Stomach (tissue), 9 donors: ENCODE results near the gene SYTL5. TPM values are rescaled to one million over a fixed set of nuclear protein-coding genes. Genes with fewer than 3 reads are reported as not detected.

Source experiments
- DNase-seq, 2 donors: peaks; one replicate each; pipeline versions ENCODE4 v3.0.0 to v3.0.0-alpha.2; 2013 to 2019
- H3K27ac ChIP-seq, 5 donors: fragments of 200-600 bp in 4 of 5; sonication (generic) in 4 of 5; one replicate each; pipeline ENCODE4 v1.5.1; 2013 to 2019; ENCODE audit warnings: mild to moderate bottlenecking in 1 of 5, moderate library complexity in 1 of 5
- H3K27me3 ChIP-seq, 3 donors: fragments of 200-600 bp; sonication (generic); one replicate each; pipeline ENCODE4 v1.5.1; 2017 to 2019; ENCODE audit warnings: mixed run types in 1 of 3
- H3K36me3 ChIP-seq, 4 donors: fragments of 200-600 bp; sonication (generic); 1 replicate in 3 of 4; 2 replicates in 1 of 4; pipeline ENCODE4 v1.5.1; 2016 to 2019
- H3K4me1 ChIP-seq, 4 donors: fragments of 200-600 bp; sonication (generic); one replicate each; pipeline ENCODE4 v1.5.1; 2016 to 2019
- H3K4me3 ChIP-seq, 4 donors: fragments of 200-600 bp; sonication (generic) in 3 of 4; one replicate each; pipeline ENCODE4 v1.5.1; 2016 to 2019; ENCODE audit warnings: mild to moderate bottlenecking in 1 of 4
- H3K9me3 ChIP-seq, 4 donors: fragments of 200-600 bp; sonication (generic); one replicate each; pipeline ENCODE4 v1.5.1; 2016 to 2019
- EP300 ChIP-seq: sonication (generic); formaldehyde crosslinking; IDR thresholded peaks from one replicate; pipeline ENCODE4 v1.6.1; 2017; ENCODE audit warnings: antibody characterized with exemption
- POLR2A ChIP-seq, 4 donors: fragments of 450-650 bp; IDR thresholded peaks; one replicate each; pipeline ENCODE4 v1.6.1; 2016; ENCODE audit warnings: antibody characterized with exemption in 4 of 4, control low read depth in 2 of 4, mild to moderate bottlenecking in 1 of 4, moderate library complexity in 1 of 4
- POLR2AphosphoS5 ChIP-seq, 3 donors: sonication (generic); formaldehyde crosslinking; IDR thresholded peaks; one replicate each; pipeline ENCODE4 v1.6.1; 2016; ENCODE audit warnings: antibody characterized with exemption in 3 of 3
- WGBS, 5 donors: extraction: QIAGEN DNeasy Blood & Tissue Kit in 3 of 5; methylation state at CpG; one replicate each; pipeline versions ENCODE4 v1.1.5 to v1.1.7; 2013 to 2018; 5-methylcytosine and 5-hydroxymethylcytosine counted together
- intact Hi-C: fragments of 100-400 bp; cut with DNase I; formaldehyde crosslinking; loops from one replicate; pipeline ENCODE4 v1.15.1; 2023; ENCODE audit warnings: low total_unique reads
- polyA plus RNA-seq, 3 donors: library from polyadenylated mRNA; stranded (reverse); fragments of 200-250 nt; gene quantifications; one replicate each; pipeline ENCODE4 v1.2.3, GENCODE V29; 2013
- total RNA-seq, 5 donors: library from RNA; depleted of rRNA; stranded (reverse); fragments of >200 nt; gene quantifications; one replicate each; pipeline versions ENCODE4 v1.1.0 to v1.2.3, GENCODE V29; 2014 to 2016
- TF ChIP-seq, protein P1 (sequence below), 7 experiments: fragments of 450-650 bp in 4 of 7; fragments of 200-600 bp in 3 of 7; sonication (generic) in 3 of 7; IDR thresholded peaks; one replicate each; pipeline ENCODE4 v1.5.1; 2016 to 2019; ENCODE audit warnings: antibody characterized with exemption in 7 of 7, control low read depth in 2 of 7, mild to moderate bottlenecking in 1 of 7
- donor health status: healthy with polysubstance abuse.
- donor health status: Bipolar disorder and iron deficiency.
- donor health status: healthy.

SYTL5 gene
- total and polyA plus RNA-seq, 8 donors, result under 0.01 to 18.9 (median 4.9) TPM

- Histone ChIP-seq H3K4me3 (no peak overlapping the region), H3K9me3 (no peaks in the 10 kb centered on the region), H3K27ac (no peak overlapping the region), H3K4me1 (no peaks in the 10 kb centered on the region), H3K36me3 (no peaks in the 10 kb centered on the region), H3K27me3 (peaks cover 0 to 5% (median 0%) of the 10 kb centered on the region in 3 donors)
- 78 to 100% (median 83%) methylated on average over 1 to 2 of the region's 2 CpGs for WGBS, 5 donors
- intact Hi-C loops, result no loop called here
- TF ChIP-seq POLR2A (IDR thresholded peaks at IDR 0.05) (no peak), EP300 (no peak), POLR2AphosphoS5 (IDR thresholded peaks at IDR 0.05) (no peak)
- TF ChIP-seq, protein P1, sequence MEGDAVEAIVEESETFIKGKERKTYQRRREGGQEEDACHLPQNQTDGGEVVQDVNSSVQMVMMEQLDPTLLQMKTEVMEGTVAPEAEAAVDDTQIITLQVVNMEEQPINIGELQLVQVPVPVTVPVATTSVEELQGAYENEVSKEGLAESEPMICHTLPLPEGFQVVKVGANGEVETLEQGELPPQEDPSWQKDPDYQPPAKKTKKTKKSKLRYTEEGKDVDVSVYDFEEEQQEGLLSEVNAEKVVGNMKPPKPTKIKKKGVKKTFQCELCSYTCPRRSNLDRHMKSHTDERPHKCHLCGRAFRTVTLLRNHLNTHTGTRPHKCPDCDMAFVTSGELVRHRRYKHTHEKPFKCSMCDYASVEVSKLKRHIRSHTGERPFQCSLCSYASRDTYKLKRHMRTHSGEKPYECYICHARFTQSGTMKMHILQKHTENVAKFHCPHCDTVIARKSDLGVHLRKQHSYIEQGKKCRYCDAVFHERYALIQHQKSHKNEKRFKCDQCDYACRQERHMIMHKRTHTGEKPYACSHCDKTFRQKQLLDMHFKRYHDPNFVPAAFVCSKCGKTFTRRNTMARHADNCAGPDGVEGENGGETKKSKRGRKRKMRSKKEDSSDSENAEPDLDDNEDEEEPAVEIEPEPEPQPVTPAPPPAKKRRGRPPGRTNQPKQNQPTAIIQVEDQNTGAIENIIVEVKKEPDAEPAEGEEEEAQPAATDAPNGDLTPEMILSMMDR (IDR thresholded peaks at IDR 0.05), result no peak
- no peak for DNase-seq
Observed at GRCh38 chrX:37967714-37968113, 38.6 kb upstream of the SYTL5 start.

DNA sequence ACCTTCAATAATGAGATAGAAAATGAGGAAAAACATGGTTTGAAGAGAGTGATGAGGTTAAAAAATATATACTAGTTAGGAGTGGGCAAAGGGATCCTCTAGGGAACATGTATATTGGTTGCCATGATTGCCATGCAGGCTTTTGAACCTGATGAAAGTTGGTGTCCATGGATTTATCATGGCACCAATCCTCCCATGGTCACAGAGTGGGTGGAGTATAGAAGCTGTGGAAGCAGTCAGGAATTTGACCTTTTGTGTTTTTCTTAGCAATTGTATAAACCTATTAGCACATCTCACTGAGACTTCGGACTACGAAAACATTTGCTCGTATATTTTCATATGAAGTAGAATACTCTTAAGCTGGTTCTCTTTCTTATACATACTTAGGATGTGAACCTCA is 30.9 kb upstream of the SYTL5 start:
- 88 to 96% (median 94%) methylated on average over 3 of the region's 3 CpGs for WGBS, 5 donors
- intact Hi-C loops, result no loop called here
- no peak for DNase-seq
- Histone ChIP-seq H3K4me3 (no peak overlapping the region), H3K9me3 (no peaks in the 10 kb centered on the region), H3K4me1 (no peaks in the 10 kb centered on the region), H3K27me3 (peaks cover 0 to 5% (median 0%) of the 10 kb centered on the region in 3 donors), H3K36me3 (no peaks in the 10 kb centered on the region), H3K27ac (no peak overlapping the region)
- TF ChIP-seq POLR2A (IDR thresholded peaks at IDR 0.05) (no peak), EP300 (no peak), POLR2AphosphoS5 (IDR thresholded peaks at IDR 0.05) (no peak)
- TF ChIP-seq, protein P1 (IDR thresholded peaks at IDR 0.05), result no peak

GRCh38 chrX:37976153-37976552 is 30.2 kb upstream of the SYTL5 start:
- intact Hi-C loops, result no loop called here

GRCh38 chrX:37984880-37985279 is 21.5 kb upstream of the SYTL5 start:
- H3K36me3 ChIP-seq, result no peaks in the 10 kb centered on the region
- H3K27ac ChIP-seq, result no peak overlapping the region
- intact Hi-C loops, result no loop called here
- H3K27me3 ChIP-seq, result no peaks in the 10 kb centered on the region
- peaks cover 0 to 12% (median 0%) of the 10 kb centered on the region in 4 donors for H3K9me3 ChIP-seq
- no peak for DNase-seq
- TF ChIP-seq, protein P1 (IDR thresholded peaks at IDR 0.05), result no peak
- TF ChIP-seq POLR2A (IDR thresholded peaks at IDR 0.05), result no peak
- TF ChIP-seq POLR2AphosphoS5 (IDR thresholded peaks at IDR 0.05), result no peak
- TF ChIP-seq EP300, result no peak
- H3K4me1 ChIP-seq, result no peaks in the 10 kb centered on the region
- no peak overlapping the region for H3K4me3 ChIP-seq

More at GRCh38 chrX:37976153-37976552, 30.2 kb upstream of the SYTL5 start:
- WGBS, 5 donors, result 56 to 77% (median 71%) methylated on average over 1 of the region's 1 CpG
- Histone ChIP-seq H3K27me3 (peaks cover 0 to 5% (median 0%) of the 10 kb centered on the region in 3 donors), H3K4me3 (no peak overlapping the region), H3K4me1 (no peaks in the 10 kb centered on the region), H3K9me3 (peaks cover 0 to 4% (median 0%) of the 10 kb centered on the region in 4 donors), H3K27ac (no peak overlapping the region), H3K36me3 (no peaks in the 10 kb centered on the region)
- DNase-seq, result no peak
- TF ChIP-seq POLR2A (IDR thresholded peaks at IDR 0.05) (no peak), POLR2AphosphoS5 (IDR thresholded peaks at IDR 0.05) (no peak), EP300 (no peak)
- TF ChIP-seq, protein P1 (IDR thresholded peaks at IDR 0.05), result no peak
